Measurements from ENCODE around the gene SHKBP1.

- no peak for TF ChIP-seq CTCF (IDR thresholded peaks at IDR 0.05)
- no peak for TF ChIP-seq POLR2A (IDR thresholded peaks at IDR 0.05)
Observed at GRCh38 chr19:40594255-40594654, 17.6 kb downstream of the SHKBP1 start.
